ENCODE measurements around the gene CD200R1.

The CD200R1 gene, protein sequence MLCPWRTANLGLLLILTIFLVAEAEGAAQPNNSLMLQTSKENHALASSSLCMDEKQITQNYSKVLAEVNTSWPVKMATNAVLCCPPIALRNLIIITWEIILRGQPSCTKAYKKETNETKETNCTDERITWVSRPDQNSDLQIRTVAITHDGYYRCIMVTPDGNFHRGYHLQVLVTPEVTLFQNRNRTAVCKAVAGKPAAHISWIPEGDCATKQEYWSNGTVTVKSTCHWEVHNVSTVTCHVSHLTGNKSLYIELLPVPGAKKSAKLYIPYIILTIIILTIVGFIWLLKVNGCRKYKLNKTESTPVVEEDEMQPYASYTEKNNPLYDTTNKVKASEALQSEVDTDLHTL

DNA sequence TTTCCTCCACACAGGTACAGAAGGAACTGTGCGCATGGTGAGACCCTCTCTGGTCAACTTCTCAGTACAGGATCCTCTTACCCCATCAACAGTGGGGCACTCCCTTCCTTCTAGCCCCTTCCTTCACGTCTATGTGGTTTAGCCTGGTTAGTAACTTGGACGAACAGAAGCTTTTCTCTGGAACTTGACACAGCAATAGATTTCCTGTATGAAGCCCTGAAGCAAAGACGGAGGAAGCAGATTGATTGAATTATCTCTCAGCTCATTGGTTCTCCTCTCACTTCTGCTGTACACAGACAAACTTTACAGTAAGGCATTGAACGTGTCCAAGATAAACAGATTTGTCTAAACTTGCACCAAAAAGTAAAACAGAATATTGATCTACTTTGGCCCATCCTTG is at the start of gene CD200R1:
Gene CD200R1, minus strand, starts transcription at position 210 of the 400 bp plus-strand sequence. CDS start 246 bp downstream, outside the sequence.
- TF ChIP-seq, protein P1, sequence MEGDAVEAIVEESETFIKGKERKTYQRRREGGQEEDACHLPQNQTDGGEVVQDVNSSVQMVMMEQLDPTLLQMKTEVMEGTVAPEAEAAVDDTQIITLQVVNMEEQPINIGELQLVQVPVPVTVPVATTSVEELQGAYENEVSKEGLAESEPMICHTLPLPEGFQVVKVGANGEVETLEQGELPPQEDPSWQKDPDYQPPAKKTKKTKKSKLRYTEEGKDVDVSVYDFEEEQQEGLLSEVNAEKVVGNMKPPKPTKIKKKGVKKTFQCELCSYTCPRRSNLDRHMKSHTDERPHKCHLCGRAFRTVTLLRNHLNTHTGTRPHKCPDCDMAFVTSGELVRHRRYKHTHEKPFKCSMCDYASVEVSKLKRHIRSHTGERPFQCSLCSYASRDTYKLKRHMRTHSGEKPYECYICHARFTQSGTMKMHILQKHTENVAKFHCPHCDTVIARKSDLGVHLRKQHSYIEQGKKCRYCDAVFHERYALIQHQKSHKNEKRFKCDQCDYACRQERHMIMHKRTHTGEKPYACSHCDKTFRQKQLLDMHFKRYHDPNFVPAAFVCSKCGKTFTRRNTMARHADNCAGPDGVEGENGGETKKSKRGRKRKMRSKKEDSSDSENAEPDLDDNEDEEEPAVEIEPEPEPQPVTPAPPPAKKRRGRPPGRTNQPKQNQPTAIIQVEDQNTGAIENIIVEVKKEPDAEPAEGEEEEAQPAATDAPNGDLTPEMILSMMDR (conservative IDR thresholded peaks at IDR 0.05; ENCODE audit: control insufficient read depth, insufficient read depth, low read depth, low read length) = no peak
- no peak within 1 kb of the TSS for H3K4me3 ChIP-seq (ENCODE audit: control insufficient read depth, low read depth, low read length)
- no peak for DNase-seq (ENCODE audit: low read depth)

DNA sequence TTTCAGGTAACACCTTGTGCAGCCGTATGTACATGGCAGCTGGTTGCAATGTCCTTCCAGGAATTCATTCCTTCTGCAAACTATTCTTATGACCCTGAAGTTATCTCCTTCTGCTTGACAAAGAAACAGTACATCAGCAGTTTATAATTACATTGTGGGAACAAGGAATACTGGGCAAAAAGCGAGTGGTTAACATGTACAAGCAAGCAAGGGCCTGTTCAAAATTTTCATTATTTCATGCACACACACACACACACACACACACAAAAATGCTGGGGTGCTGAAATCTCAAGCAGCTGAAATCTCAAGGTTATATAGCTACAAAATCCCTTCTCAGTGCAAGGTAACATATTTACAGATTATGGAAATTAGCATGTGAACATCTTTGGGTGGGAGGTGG is 46.6 kb upstream of the CD200R1 start:
- TF ChIP-seq, protein P1 (conservative IDR thresholded peaks at IDR 0.05; ENCODE audit: control insufficient read depth, insufficient read depth, low read depth, low read length) = no peak
- DNase-seq (ENCODE audit: low read depth) = no peak
- H3K4me3 ChIP-seq (ENCODE audit: control insufficient read depth, low read depth, low read length) = no peak overlapping the region

DNA sequence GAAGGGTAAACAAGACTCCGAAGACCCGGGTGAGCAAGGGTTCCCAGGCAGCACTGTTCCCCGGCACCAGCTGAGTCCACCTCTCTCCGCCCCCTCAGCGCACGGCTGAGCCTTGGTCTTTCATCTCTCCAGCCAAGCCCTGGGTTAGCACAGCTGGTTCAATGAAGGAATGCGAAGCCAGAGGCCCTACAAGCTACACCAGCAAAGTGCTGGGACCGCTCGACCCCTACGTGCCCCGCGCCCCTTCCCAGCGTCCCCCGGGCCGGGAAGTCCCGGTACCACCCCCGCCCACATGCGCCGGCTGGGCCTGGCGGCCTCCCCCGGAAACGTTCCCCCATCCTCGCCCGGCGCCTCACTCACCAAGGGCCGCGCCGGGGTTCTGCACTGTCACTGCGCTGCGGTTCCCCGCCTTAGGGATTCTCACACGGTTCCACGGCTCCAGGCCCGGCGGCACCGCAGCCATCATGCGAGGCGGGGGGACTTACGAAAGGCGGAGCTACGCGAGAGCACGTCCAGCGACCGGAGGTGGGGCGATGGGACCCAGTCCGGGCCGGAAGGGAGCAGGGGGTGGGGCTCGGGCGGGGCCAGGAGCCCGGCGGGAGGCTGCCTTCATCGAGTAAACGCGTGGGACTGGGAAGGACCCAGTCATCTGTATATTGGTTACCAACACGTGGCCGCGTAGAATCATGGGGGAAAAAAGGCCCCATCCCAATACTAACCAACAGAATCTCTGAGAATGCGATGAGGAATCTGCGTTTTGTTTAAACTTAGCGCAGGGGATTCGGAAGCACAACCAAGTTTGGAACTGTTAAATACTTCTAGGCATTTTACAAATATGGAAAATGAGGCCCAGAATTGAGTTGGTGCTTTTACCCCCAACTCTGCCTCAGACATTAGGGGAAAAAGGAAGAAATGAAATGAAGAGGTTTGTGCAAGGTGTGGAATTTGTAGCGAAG is 44.6 kb upstream of the CD200R1 start:
- TF ChIP-seq, protein P1 (conservative IDR thresholded peaks at IDR 0.05; ENCODE audit: control insufficient read depth, insufficient read depth, low read depth, low read length) = no peak
- DNase-seq (ENCODE audit: low read depth) = peak; percentile 88
- peak overlapping the region; percentile 92 for H3K4me3 ChIP-seq (ENCODE audit: control insufficient read depth, low read depth, low read length)

DNA sequence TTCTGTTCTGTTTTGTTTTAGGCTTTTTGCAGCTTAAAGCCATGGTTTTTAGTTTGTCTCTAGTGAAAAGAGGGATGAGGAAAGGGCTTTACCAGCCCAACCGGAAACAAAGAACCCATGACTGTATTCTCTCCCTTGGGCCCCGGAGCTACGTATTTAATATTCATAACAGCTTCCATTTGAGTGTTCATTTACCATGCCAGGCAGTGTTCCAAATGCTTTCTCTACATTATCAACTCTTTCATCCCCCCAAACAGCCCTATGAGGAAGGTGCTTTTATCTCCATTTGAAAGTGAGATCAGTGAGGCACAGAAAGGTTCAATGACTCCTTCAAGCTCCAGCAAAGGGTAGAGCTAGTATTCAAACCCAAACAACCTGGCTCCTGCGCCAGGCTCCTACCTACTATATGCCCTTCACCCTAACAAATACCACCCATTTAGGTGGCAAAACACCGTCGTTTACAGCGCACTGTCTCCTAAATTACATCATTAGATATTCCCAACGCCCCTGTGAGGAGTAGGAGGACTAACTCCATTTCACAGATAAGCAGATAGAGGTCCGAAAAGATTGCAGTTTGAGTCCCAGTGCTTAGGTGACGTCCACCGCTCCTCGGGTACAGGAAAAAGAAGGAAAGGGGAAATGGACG is 43.8 kb upstream of the CD200R1 start:
- H3K4me3 ChIP-seq (ENCODE audit: control insufficient read depth, low read depth, low read length) = peak overlapping the region; percentile 92
- TF ChIP-seq, protein P1 (conservative IDR thresholded peaks at IDR 0.05; ENCODE audit: control insufficient read depth, insufficient read depth, low read depth, low read length) = no peak
- peak; percentile 41 for DNase-seq (ENCODE audit: low read depth)

DNA sequence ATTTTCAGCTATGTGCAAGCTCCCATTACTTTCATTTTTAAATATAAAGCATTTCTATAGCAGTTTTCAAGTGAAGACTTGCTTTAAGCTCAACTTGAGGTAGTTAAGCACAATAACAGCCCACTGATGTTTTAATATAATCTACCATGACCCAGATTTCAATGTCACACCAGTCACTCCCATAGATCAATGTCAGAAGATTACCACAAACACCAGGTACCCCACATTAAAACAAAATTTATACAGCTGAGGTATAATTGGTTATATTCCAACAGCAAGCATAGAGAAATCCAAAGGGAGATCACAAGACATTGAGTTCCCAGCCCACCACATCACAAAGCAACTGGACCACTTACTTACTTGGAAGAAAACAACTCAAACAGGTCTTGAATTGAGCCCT is 38.7 kb upstream of the CD200R1 start:
- no peak overlapping the region for H3K4me3 ChIP-seq (ENCODE audit: control insufficient read depth, low read depth, low read length)
- TF ChIP-seq, protein P1 (conservative IDR thresholded peaks at IDR 0.05; ENCODE audit: control insufficient read depth, insufficient read depth, low read depth, low read length) = no peak
- DNase-seq (ENCODE audit: low read depth) = no peak

DNA sequence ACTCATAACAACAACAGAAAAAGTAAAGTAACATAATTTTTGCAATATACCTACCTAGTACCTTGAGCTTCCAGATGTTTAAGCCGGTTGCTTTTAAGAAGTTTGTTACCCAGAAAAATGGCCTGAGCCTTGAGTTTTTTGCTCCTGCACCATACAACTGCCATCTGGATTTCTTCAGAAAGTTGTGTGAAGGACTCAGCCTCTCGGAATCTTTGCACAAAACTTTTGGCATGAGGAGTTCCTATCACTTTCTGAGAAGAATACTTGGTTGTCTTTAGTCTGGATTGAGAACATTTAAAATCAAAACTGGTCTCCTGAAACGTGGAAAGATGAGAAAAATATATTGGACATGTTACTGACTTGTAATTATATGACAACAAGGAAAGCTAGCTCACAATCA is 33.2 kb upstream of the CD200R1 start:
- TF ChIP-seq, protein P1 (conservative IDR thresholded peaks at IDR 0.05; ENCODE audit: control insufficient read depth, insufficient read depth, low read depth, low read length) = no peak
- DNase-seq (ENCODE audit: low read depth) = no peak

More for the DNA sequence above, 33.2 kb upstream of the CD200R1 start:
- H3K4me3 ChIP-seq (ENCODE audit: control insufficient read depth, low read depth, low read length) = no peak overlapping the region
